OCI-LY1 (cell line): Measurements from ENCODE around the gene ATG5.

ENCODE experiments used
- H2AFZ ChIP-seq: fragments of 200-600 bp; sonication (generic), shearing (Covaris generic); 2 replicates; pipeline ENCODE4 v1.6.0; 2014; ENCODE audit warnings: antibody characterized with exemption, mild to moderate bottlenecking, low read length
- H3F3A ChIP-seq: fragments of 200-600 bp; sonication (generic), shearing (Covaris generic); 2 replicates; pipeline ENCODE4 v1.6.0; 2014; ENCODE audit warnings: mild to moderate bottlenecking, antibody characterized with exemption, low read length, moderate library complexity; ENCODE audit not compliant: insufficient read depth
- H3K27ac ChIP-seq: fragments of 200-600 bp; sonication (generic); 2 replicates; pipeline ENCODE4 v1.5.1; 2014; ENCODE audit warnings: low read length, mixed run types, mild to moderate bottlenecking, low read depth; ENCODE audit not compliant: poor library complexity, severe bottlenecking
- H3K27me3 ChIP-seq: fragments of 200-600 bp; sonication (generic); 2 replicates; pipeline ENCODE4 v1.6.0; 2014; ENCODE audit warnings: antibody characterized with exemption, mild to moderate bottlenecking, low read length, moderate library complexity; ENCODE audit not compliant: insufficient read depth
- H3K36me3 ChIP-seq: fragments of 200-600 bp; sonication (generic); 2 replicates; pipeline ENCODE4 v1.6.1; 2014; ENCODE audit warnings: mild to moderate bottlenecking, antibody characterized with exemption, low read length, moderate library complexity, mixed read lengths; ENCODE audit not compliant: insufficient read depth
- H3K4me1 ChIP-seq: fragments of 200-600 bp; sonication (generic); 2 replicates; pipeline ENCODE4 v1.5.1; 2014; ENCODE audit warnings: mild to moderate bottlenecking, low read length, moderate library complexity; ENCODE audit not compliant: insufficient read depth, severe bottlenecking
- H3K4me2 ChIP-seq: fragments of 200-600 bp; sonication (generic), shearing (Covaris generic); 2 replicates; pipeline ENCODE4 v1.6.1; 2014; ENCODE audit warnings: low read length
- H3K4me3 ChIP-seq: fragments of 200-600 bp; sonication (generic); 2 replicates; pipeline ENCODE4 v1.5.1; 2014; ENCODE audit warnings: low read length, low read depth, mild to moderate bottlenecking, mixed read lengths; ENCODE audit not compliant: poor library complexity, severe bottlenecking
- H3K79me2 ChIP-seq: fragments of 200-600 bp; shearing (Covaris generic); 2 replicates; pipeline ENCODE4 v1.6.1; 2016; ENCODE audit warnings: mixed run types, low read length, mixed read lengths; ENCODE audit not compliant: insufficient read depth
- H3K9ac ChIP-seq: fragments of 200-600 bp; sonication (generic), shearing (Covaris generic); 2 replicates; pipeline ENCODE4 v1.6.1; 2014; ENCODE audit warnings: mild to moderate bottlenecking, low read length, mixed read lengths
- H3K9me2 ChIP-seq: fragments of 200-600 bp; sonication (generic), shearing (Covaris generic); 2 replicates; pipeline ENCODE4 v1.6.1; 2014; ENCODE audit warnings: low read depth, mild to moderate bottlenecking, low read length, mixed read lengths
- H3K9me3 ChIP-seq: fragments of 200-600 bp; shearing (Covaris generic); 2 replicates; pipeline ENCODE4 v1.6.1; 2014; ENCODE audit warnings: low read length, mixed read lengths
- H4K20me1 ChIP-seq: fragments of 200-600 bp; sonication (generic), shearing (Covaris generic); 2 replicates; pipeline ENCODE4 v1.6.0; 2016; ENCODE audit warnings: mild to moderate bottlenecking, low read length; ENCODE audit not compliant: insufficient read depth
- CTCF ChIP-seq: fragments of 200-600 bp; sonication (generic), shearing (Covaris generic); IDR thresholded peaks from 2 replicates; pipeline ENCODE4 v1.5.1; 2017; ENCODE audit warnings: mild to moderate bottlenecking, antibody characterized with exemption, low read length, moderate library complexity, mixed read lengths
- EZH2 ChIP-seq: fragments of 200-600 bp; sonication (generic), shearing (Covaris generic); IDR thresholded peaks from 2 replicates; pipeline ENCODE4 v1.8.0; 2017; ENCODE audit warnings: borderline replicate concordance, mixed run types, mild to moderate bottlenecking, antibody characterized with exemption, low read length, moderate library complexity, mixed read lengths

The ATG5 gene

GRCh38 chr6:106156863-106157262 is 168.7 kb downstream of the ATG5 start:
- no peaks in the 10 kb centered on the region for H3K79me2 ChIP-seq
- H3K4me2 ChIP-seq: no peak overlapping the region

GRCh38 chr6:106156413-106156812 is 169.1 kb downstream of the ATG5 start:
- no peaks in the 10 kb centered on the region for H3K9me2 ChIP-seq
- no peak overlapping the region for H3K4me3 ChIP-seq
- no peaks in the 10 kb centered on the region for H3F3A ChIP-seq
- no peaks in the 10 kb centered on the region for H3K27me3 ChIP-seq
- H4K20me1 ChIP-seq: no peaks in the 10 kb centered on the region
- H3K9ac ChIP-seq: no peak overlapping the region
- H3K4me1 ChIP-seq: no peaks in the 10 kb centered on the region
- no peak for TF ChIP-seq EZH2
- TF ChIP-seq CTCF: no peak
- no peaks in the 10 kb centered on the region for H3K79me2 ChIP-seq
- H3K4me2 ChIP-seq: no peak overlapping the region
- H3K27ac ChIP-seq: no peak overlapping the region
- H3K36me3 ChIP-seq: no peaks in the 10 kb centered on the region
- no peak overlapping the region for H2AFZ ChIP-seq
- no peaks in the 10 kb centered on the region for H3K9me3 ChIP-seq

More at GRCh38 chr6:106156863-106157262, 168.7 kb downstream of the ATG5 start:
- no peaks in the 10 kb centered on the region for H3F3A ChIP-seq
- H3K27me3 ChIP-seq: no peaks in the 10 kb centered on the region
- no peak overlapping the region for H2AFZ ChIP-seq
- H3K4me3 ChIP-seq: no peak overlapping the region
- no peaks in the 10 kb centered on the region for H4K20me1 ChIP-seq
- H3K9ac ChIP-seq: no peak overlapping the region
- TF ChIP-seq CTCF (no peak), EZH2 (no peak)
- no peaks in the 10 kb centered on the region for H3K9me3 ChIP-seq
- H3K36me3 ChIP-seq: no peaks in the 10 kb centered on the region
- H3K27ac ChIP-seq: no peak overlapping the region
- no peaks in the 10 kb centered on the region for H3K9me2 ChIP-seq
- H3K4me1 ChIP-seq: no peaks in the 10 kb centered on the region

- Histone ChIP-seq H3K4me1 (no peaks in the 10 kb centered on the region), H3K4me2 (no peak overlapping the region)
- TF ChIP-seq CTCF (no peak), EZH2 (no peak)
These were observed 170.2 kb downstream of the ATG5 start for GRCh38 chr6:106155219-106155830.

More at GRCh38 chr6:106155219-106155830, 170.2 kb downstream of the ATG5 start:
- H2AFZ ChIP-seq: no peak overlapping the region
- no peaks in the 10 kb centered on the region for H4K20me1 ChIP-seq
- H3K9me2 ChIP-seq: no peaks in the 10 kb centered on the region
- no peaks in the 10 kb centered on the region for H3K79me2 ChIP-seq
- H3K4me3 ChIP-seq: no peak overlapping the region
- H3K9ac ChIP-seq: no peak overlapping the region
- H3F3A ChIP-seq: no peaks in the 10 kb centered on the region
- H3K9me3 ChIP-seq: no peaks in the 10 kb centered on the region
- H3K36me3 ChIP-seq: no peaks in the 10 kb centered on the region
- H3K27ac ChIP-seq: no peak overlapping the region
- no peaks in the 10 kb centered on the region for H3K27me3 ChIP-seq
